ENCODE data around the gene NAA60.

The NAA60 gene

GRCh38 chr16:3443108-3444031, at the start of gene NAA60, which contains the start of gene ZNF597 (continued):
- TF ChIP-seq ZBTB10 (tag by site-specific recombination; IDR thresholded peaks at IDR 0.05) (peak; percentile 37; the same call in 1 of the 2 replicates), SP7 (tag by site-specific recombination; IDR thresholded peaks at IDR 0.05) (no peak), ZNF398 (tag by site-specific recombination; IDR thresholded peaks at IDR 0.05) (peak; percentile 77; the same call in 1 of the 2 replicates), ZNF324 (tag by site-specific recombination; IDR thresholded peaks at IDR 0.05) (no peak), ZBTB49 (tag by site-specific recombination; IDR thresholded peaks at IDR 0.05; ENCODE audit: low read depth) (no peak), ZNF138 (tag by site-specific recombination; IDR thresholded peaks at IDR 0.05; ENCODE audit: borderline replicate concordance) (no peak), ZNF169 (tag by site-specific recombination; IDR thresholded peaks at IDR 0.05) (no peak), KLF1 (tag by site-specific recombination; IDR thresholded peaks at IDR 0.05) (no peak), ZNF311 (tag by site-specific recombination; IDR thresholded peaks at IDR 0.05; ENCODE audit: borderline replicate concordance) (no peak), ZNF837 (tag by site-specific recombination; IDR thresholded peaks at IDR 0.05) (peak; percentile 93), OSR2 (tag by site-specific recombination; IDR thresholded peaks at IDR 0.05) (no peak), ZBTB6 (tag by site-specific recombination; IDR thresholded peaks at IDR 0.05) (no peak), ZNF248 (tag by site-specific recombination; IDR thresholded peaks at IDR 0.05) (no peak), ZNF449 (tag by site-specific recombination; IDR thresholded peaks at IDR 0.05) (peak; percentile 22; the same call in 1 of the 2 replicates), ZNF211 (tag by site-specific recombination; IDR thresholded peaks at IDR 0.05; ENCODE audit: low read depth) (no peak), ZNF18 (tag by site-specific recombination; IDR thresholded peaks at IDR 0.05) (no peak), ZBTB8A (tag by site-specific recombination; IDR thresholded peaks at IDR 0.05) (no peak), AEBP2 (tag by site-specific recombination; IDR thresholded peaks at IDR 0.05; ENCODE audit: borderline replicate concordance) (no peak), ZNF341 (tag by site-specific recombination; IDR thresholded peaks at IDR 0.05; ENCODE audit: low read depth) (peak; percentile 98), ZNF19 (tag by site-specific recombination; IDR thresholded peaks at IDR 0.05; ENCODE audit: low read depth) (no peak), ZFP3 (tag by site-specific recombination; IDR thresholded peaks at IDR 0.05; ENCODE audit: low read depth) (0 out of 2 replicates have a peak, but pooled peaks have one; percentile 2), ZNF544 (tag by site-specific recombination; IDR thresholded peaks at IDR 0.05) (no peak), ZSCAN23 (tag by site-specific recombination; IDR thresholded peaks at IDR 0.05) (no peak), SCRT2 (tag by site-specific recombination; IDR thresholded peaks at IDR 0.05) (peak; percentile 84)

All from HEK293 (cell line).